Caco-2 (cell line): Measurements from ENCODE around the gene TXNDC16. TPM values are rescaled to one million over a fixed set of nuclear protein-coding genes. Genes with fewer than 3 reads are reported as not detected.

Experiments used
- BruUV-seq: library from RNA; stranded (reverse); fragments of 400-500 nt; replicated peaks from 2 replicates; lab custom pipeline; 2021; lab: Mats Ljungman, UMichigan
- CTCF ChIA-PET: fragments of 300-600 bp; sonication (Branson Sonifier 250); formaldehyde crosslinking; loops from one replicate; lab custom pipeline; 2022; ENCODE audit warnings: antibody characterized with exemption; lab: Charles Lee
- POLR2A ChIA-PET: fragments of 300-600 bp; sonication (Branson Sonifier 250); formaldehyde crosslinking; loops from one replicate; lab custom pipeline; 2022; ENCODE audit warnings: antibody characterized with exemption; lab: Charles Lee
- DNase-seq, 2 experiments: peaks; one replicate each; pipeline versions ENCODE4 v3.0.0 to v3.0.0-alpha.2; 2020 to 2022
- H3K27me3 ChIP-seq: replicated peaks from 2 replicates; pipeline ENCODE4 v1.6.0; 2011; ENCODE audit warnings: low read length; ENCODE audit not compliant: control insufficient read depth, insufficient read depth
- H3K36me3 ChIP-seq: 2 replicates; pipeline ENCODE4 v1.5.1; 2011; ENCODE audit warnings: low read length; ENCODE audit not compliant: control insufficient read depth, insufficient read depth
- H3K4me1 ChIP-seq: fragments of 250-450 bp; sonication (Bioruptor Pico); 2 replicates; pipeline ENCODE4 v1.5.1; 2020; ENCODE audit warnings: mild to moderate bottlenecking
- H3K4me3 ChIP-seq: 2 replicates; pipeline ENCODE4 v1.5.1; 2011; ENCODE audit warnings: low read depth, mild to moderate bottlenecking, control low read depth, low read length
- H3K9me3 ChIP-seq: fragments of 250-450 bp; sonication (Bioruptor Pico); 2 replicates; pipeline ENCODE4 v1.5.1; 2020; ENCODE audit warnings: mild to moderate bottlenecking, moderate library complexity
- H3K27ac Mint-ChIP-seq: one replicate; pipeline ENCODE4 v1.8.0; 2022; ENCODE audit warnings: mixed read lengths; ENCODE audit not compliant: unreplicated experiment
- H3K27me3 Mint-ChIP-seq: one replicate; pipeline ENCODE4 v1.8.0; 2022; ENCODE audit warnings: mixed read lengths; ENCODE audit not compliant: insufficient read depth, unreplicated experiment
- H3K36me3 Mint-ChIP-seq: one replicate; pipeline ENCODE4 v1.8.0; 2022; ENCODE audit warnings: mild to moderate bottlenecking, mixed read lengths; ENCODE audit not compliant: insufficient read depth, unreplicated experiment
- H3K4me1 Mint-ChIP-seq: one replicate; pipeline ENCODE4 v1.8.0; 2022; ENCODE audit warnings: low read depth, mixed read lengths; ENCODE audit not compliant: unreplicated experiment
- H3K4me3 Mint-ChIP-seq: one replicate; pipeline ENCODE4 v1.8.0; 2022; ENCODE audit warnings: mild to moderate bottlenecking, moderate library complexity, mixed read lengths; ENCODE audit not compliant: unreplicated experiment
- H3K9me3 Mint-ChIP-seq: one replicate; pipeline ENCODE4 v1.8.0; 2022; ENCODE audit warnings: mixed read lengths; ENCODE audit not compliant: unreplicated experiment
- intact Hi-C: fragments of 100-400 bp; cut with micrococcal nuclease; formaldehyde crosslinking; loops from one replicate; pipeline ENCODE4 v1.10.0; 2022; ENCODE audit not compliant: unreplicated experiment
- total RNA-seq: library from RNA; stranded (reverse); gene quantifications from 2 replicates; pipeline ENCODE4 v1.2.3, GENCODE V29; 2022
- TF ChIP-seq, protein P1 (sequence below), 2 experiments: fragments of 200-600 bp in 1 of 2; IDR thresholded peaks; 1 replicate in 1 of 2; 2 replicates in 1 of 2; pipeline versions ENCODE4 v1.5.1 to v1.8.0; 2011 to 2022; ENCODE audit warnings: antibody characterized with exemption in 1 of 2, control low read depth in 1 of 2, inconsistent platforms in 1 of 2, low read depth in 1 of 2, low read length in 1 of 2, mild to moderate bottlenecking in 1 of 2, moderate library complexity in 1 of 2; ENCODE audit not compliant: insufficient read depth in 1 of 2, severe bottlenecking in 1 of 2, unreplicated experiment in 1 of 2

Gene TXNDC16
- total RNA-seq, 1 experiment from 2014 or later, result 6.6 TPM

DNA sequence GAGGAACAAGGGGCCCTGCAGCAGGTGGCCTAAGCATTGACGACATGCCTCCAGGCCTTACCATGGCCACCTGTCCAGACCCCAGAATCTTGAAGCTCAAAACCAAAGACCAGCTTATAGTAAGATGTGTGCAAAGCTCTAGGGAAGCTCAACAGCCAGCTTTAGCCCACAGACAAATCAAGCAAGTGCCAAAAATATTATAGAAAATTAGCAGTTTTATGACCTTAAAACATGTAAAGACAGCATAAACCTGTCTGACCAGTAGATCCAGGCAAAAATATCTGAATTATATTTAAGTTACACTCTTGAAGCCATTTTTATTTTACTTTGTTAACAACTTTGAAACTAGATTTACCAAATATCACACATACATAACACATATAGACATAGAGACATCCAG lies 90.6 kb downstream of the TXNDC16 start:
- no peak overlapping the region for H3K4me3 ChIP-seq
- no peaks in the 10 kb centered on the region for H3K9me3 Mint-ChIP-seq
- H3K36me3 Mint-ChIP-seq, result no peaks in the 10 kb centered on the region
- peaks cover 6% of the 10 kb centered on the region for H3K4me1 Mint-ChIP-seq
- no peaks in the 10 kb centered on the region for H3K36me3 ChIP-seq
- H3K9me3 ChIP-seq, result peaks cover 8% of the 10 kb centered on the region; the same call in 1 of the 2 replicates
- TF ChIP-seq, protein P1, sequence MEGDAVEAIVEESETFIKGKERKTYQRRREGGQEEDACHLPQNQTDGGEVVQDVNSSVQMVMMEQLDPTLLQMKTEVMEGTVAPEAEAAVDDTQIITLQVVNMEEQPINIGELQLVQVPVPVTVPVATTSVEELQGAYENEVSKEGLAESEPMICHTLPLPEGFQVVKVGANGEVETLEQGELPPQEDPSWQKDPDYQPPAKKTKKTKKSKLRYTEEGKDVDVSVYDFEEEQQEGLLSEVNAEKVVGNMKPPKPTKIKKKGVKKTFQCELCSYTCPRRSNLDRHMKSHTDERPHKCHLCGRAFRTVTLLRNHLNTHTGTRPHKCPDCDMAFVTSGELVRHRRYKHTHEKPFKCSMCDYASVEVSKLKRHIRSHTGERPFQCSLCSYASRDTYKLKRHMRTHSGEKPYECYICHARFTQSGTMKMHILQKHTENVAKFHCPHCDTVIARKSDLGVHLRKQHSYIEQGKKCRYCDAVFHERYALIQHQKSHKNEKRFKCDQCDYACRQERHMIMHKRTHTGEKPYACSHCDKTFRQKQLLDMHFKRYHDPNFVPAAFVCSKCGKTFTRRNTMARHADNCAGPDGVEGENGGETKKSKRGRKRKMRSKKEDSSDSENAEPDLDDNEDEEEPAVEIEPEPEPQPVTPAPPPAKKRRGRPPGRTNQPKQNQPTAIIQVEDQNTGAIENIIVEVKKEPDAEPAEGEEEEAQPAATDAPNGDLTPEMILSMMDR (IDR thresholded peaks at IDR 0.05; ENCODE audit: insufficient read depth in 1 of 2, low read depth in 1 of 2, low read length in 1 of 2, severe bottlenecking in 1 of 2, unreplicated experiment in 1 of 2), result no peak
- DNase-seq, result no peak
- CTCF ChIA-PET, result no interaction called here
- no TSS peak for BruUV-seq
- POLR2A ChIA-PET, result no interaction called here
- H3K4me1 ChIP-seq, result peaks cover 9% of the 10 kb centered on the region
- no peak overlapping the region for H3K4me3 Mint-ChIP-seq
- H3K27ac Mint-ChIP-seq, result no peak overlapping the region
- no peaks in the 10 kb centered on the region for H3K27me3 Mint-ChIP-seq
- intact Hi-C loops, result no loop called here
- H3K27me3 ChIP-seq, result no peaks in the 10 kb centered on the region

DNA sequence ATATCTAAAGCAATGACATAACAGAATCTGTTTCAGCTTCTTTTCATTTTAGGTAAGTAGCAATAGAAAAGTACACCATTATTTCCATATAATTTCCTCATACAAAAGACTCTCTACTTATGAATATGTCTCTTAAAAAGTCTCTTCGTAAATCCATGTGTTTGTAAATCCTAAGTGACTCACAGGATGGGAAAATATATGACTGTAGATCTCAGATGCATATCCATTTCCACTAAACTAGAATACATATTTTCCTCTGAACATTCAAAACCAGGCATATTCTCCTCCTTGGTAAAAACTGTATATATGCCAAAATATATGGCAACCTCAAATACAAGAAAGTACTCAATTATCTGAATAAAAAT lies 93.6 kb downstream of the TXNDC16 start:
- BruUV-seq, result no TSS peak
- H3K4me1 ChIP-seq, result peaks cover 9% of the 10 kb centered on the region
- H3K4me3 Mint-ChIP-seq, result no peak overlapping the region
- no peaks in the 10 kb centered on the region for H3K9me3 Mint-ChIP-seq
- intact Hi-C loops, result no loop called here
- ChIA-PET CTCF (no interaction called here), POLR2A (interaction anchor here (0.5 to 1.1 kb wide), 3 partner anchors 43 to 331 kb away, joined by 3 to 10 read pairs (median 3); partner anchors contain the start of genes GPR137C and TXNDC16)
- H3K27ac Mint-ChIP-seq, result peak overlapping the region; percentile 86
- peaks cover 6% of the 10 kb centered on the region for H3K4me1 Mint-ChIP-seq
- no peaks in the 10 kb centered on the region for H3K27me3 Mint-ChIP-seq
- TF ChIP-seq, protein P1 (IDR thresholded peaks at IDR 0.05; ENCODE audit: insufficient read depth in 1 of 2, low read depth in 1 of 2, low read length in 1 of 2, severe bottlenecking in 1 of 2, unreplicated experiment in 1 of 2), result no peak
- H3K36me3 Mint-ChIP-seq, result no peaks in the 10 kb centered on the region
- H3K36me3 ChIP-seq, result no peaks in the 10 kb centered on the region
- H3K9me3 ChIP-seq, result peaks cover 8% of the 10 kb centered on the region; the same call in 1 of the 2 replicates
- no peaks in the 10 kb centered on the region for H3K27me3 ChIP-seq
- no peak for DNase-seq
- H3K4me3 ChIP-seq, result no peak overlapping the region

DNA sequence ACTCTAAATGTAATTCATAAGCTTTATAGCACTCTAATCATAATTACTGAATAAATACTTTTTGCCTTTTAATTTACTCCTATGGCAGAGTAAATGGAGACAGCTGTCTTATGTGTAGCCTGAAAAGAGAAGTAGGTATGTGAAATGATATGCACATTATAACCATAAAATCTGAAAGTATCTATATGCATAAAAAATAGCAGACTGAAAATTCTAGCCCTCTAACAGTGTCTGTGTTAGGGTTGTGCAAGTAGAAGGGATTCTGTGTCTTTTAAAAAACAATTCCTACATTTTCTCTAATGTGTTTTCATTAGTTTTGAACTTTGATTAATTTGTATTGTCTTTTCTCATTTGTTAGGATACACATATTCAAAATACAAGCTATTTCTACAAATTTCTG lies 94.9 kb downstream of the TXNDC16 start:
- H3K27ac Mint-ChIP-seq, result no peak overlapping the region
- CTCF ChIA-PET, result interaction anchor here (0.6 kb wide), 1 partner anchor 182 kb away, joined by 4 read pairs; no protein-coding TSS in a partner anchor

More for the DNA sequence above, 94.9 kb downstream of the TXNDC16 start:
- Histone ChIP-seq H3K36me3 (no peaks in the 10 kb centered on the region), H3K4me1 (peaks cover 9% of the 10 kb centered on the region), H3K4me3 (no peak overlapping the region), H3K27me3 (no peaks in the 10 kb centered on the region), H3K9me3 (peaks cover 8% of the 10 kb centered on the region; the same call in 1 of the 2 replicates)
- no peak overlapping the region for H3K4me3 Mint-ChIP-seq
- no peaks in the 10 kb centered on the region for H3K27me3 Mint-ChIP-seq
- H3K36me3 Mint-ChIP-seq, result no peaks in the 10 kb centered on the region
- TF ChIP-seq, protein P1 (IDR thresholded peaks at IDR 0.05; ENCODE audit: insufficient read depth in 1 of 2, low read depth in 1 of 2, low read length in 1 of 2, severe bottlenecking in 1 of 2, unreplicated experiment in 1 of 2), result no peak
- no TSS peak for BruUV-seq
- DNase-seq, result no peak
- H3K9me3 Mint-ChIP-seq, result no peaks in the 10 kb centered on the region
- intact Hi-C loops, result no loop called here
- H3K4me1 Mint-ChIP-seq, result peaks cover 6% of the 10 kb centered on the region
- POLR2A ChIA-PET, result interaction anchor here (1.0 to 1.1 kb wide), 2 partner anchors 42 to 95 kb away, joined by 3 to 10 read pairs; partner anchors contain the start of genes GPR137C and TXNDC16
